Right atrium auricular region (tissue), 2 donors: ENCODE results near the gene FGFR3. TPM values are rescaled to one million over a fixed set of nuclear protein-coding genes. Genes with fewer than 3 reads are reported as not detected.

Experiments used
- DNase-seq: peaks from one replicate; pipeline ENCODE4 v3.0.0-alpha.2; 2019; ENCODE audit warnings: low spot score
- H3K27ac ChIP-seq, 2 donors: fragments of 200-600 bp; sonication (generic); 1 replicate in 1 of 2; 2 replicates in 1 of 2; pipeline ENCODE4 v1.5.1; 2016 to 2019
- H3K27me3 ChIP-seq, 2 donors: fragments of 200-600 bp; sonication (generic); one replicate each; pipeline versions ENCODE4 v1.5.1 to v1.6.0; 2017 to 2019
- H3K36me3 ChIP-seq: fragments of 200-600 bp; sonication (generic); one replicate; pipeline ENCODE4 v1.5.1; 2016
- H3K4me1 ChIP-seq, 2 donors: fragments of 200-600 bp; sonication (generic); one replicate each; pipeline versions ENCODE4 v1.5.1 to v1.6.0; 2017 to 2019
- H3K4me3 ChIP-seq, 2 donors: fragments of 200-600 bp; sonication (generic); 1 replicate in 1 of 2; 2 replicates in 1 of 2; pipeline ENCODE4 v1.5.1; 2017 to 2019; ENCODE audit warnings: mild to moderate bottlenecking in 1 of 2, moderate library complexity in 1 of 2
- H3K9me3 ChIP-seq, 2 donors: fragments of 200-600 bp; sonication (generic); one replicate each; pipeline ENCODE4 v1.5.1; 2019
- total RNA-seq, 2 donors: library from RNA; depleted of rRNA; stranded (reverse); fragments of >200 nt; gene quantifications; one replicate each; pipeline ENCODE4 v1.1.0, GENCODE V29; 2016
- TF ChIP-seq, protein P1 (sequence below), 2 donors: fragments of 200-600 bp; sonication (generic); IDR thresholded peaks; one replicate each; pipeline ENCODE4 v1.5.1; 2019; ENCODE audit warnings: antibody characterized with exemption in 2 of 2

FGFR3 gene
- total RNA-seq, 2 donors from 2014 or later: 2.6 to 15.4 TPM

DNA sequence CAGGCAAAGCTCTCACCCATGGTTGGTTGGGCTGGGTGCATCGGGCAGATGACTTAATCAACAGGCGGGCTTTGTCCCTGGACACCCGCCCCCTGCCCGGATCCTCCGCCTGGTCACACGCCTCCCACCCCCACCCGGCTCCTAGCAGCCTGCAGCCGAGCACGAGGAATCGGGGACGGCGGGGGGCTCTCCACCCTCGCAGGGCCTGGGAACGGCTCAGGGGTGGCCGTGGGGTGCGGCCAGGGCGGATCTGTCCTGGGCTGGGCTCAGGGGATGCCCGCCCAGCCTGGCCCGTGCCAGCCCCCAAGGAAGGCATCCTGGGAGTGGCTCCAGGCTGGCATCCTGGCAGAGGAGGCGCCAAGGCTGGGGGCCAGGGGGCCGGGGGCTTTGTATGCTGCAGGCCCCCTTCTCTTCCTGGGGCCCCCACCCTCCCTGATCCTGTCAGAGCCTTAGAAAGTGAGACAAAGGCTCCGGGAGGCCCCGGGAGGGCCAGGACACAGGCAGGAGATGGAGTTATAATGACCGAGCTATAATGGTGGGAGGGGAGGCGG is 32.5 kb upstream of the FGFR3 start:
- H3K27me3 ChIP-seq: no peaks in the 10 kb centered on the region
- H3K4me3 ChIP-seq: no peak overlapping the region
- H3K36me3 ChIP-seq: no peaks in the 10 kb centered on the region
- no peaks in the 10 kb centered on the region for H3K9me3 ChIP-seq
- TF ChIP-seq, protein P1, sequence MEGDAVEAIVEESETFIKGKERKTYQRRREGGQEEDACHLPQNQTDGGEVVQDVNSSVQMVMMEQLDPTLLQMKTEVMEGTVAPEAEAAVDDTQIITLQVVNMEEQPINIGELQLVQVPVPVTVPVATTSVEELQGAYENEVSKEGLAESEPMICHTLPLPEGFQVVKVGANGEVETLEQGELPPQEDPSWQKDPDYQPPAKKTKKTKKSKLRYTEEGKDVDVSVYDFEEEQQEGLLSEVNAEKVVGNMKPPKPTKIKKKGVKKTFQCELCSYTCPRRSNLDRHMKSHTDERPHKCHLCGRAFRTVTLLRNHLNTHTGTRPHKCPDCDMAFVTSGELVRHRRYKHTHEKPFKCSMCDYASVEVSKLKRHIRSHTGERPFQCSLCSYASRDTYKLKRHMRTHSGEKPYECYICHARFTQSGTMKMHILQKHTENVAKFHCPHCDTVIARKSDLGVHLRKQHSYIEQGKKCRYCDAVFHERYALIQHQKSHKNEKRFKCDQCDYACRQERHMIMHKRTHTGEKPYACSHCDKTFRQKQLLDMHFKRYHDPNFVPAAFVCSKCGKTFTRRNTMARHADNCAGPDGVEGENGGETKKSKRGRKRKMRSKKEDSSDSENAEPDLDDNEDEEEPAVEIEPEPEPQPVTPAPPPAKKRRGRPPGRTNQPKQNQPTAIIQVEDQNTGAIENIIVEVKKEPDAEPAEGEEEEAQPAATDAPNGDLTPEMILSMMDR (IDR thresholded peaks at IDR 0.05): no peak
- H3K4me1 ChIP-seq: peaks cover 0 to 19% of the 10 kb centered on the region in 2 donors
- no peak for DNase-seq
- H3K27ac ChIP-seq: no peak overlapping the region

- Histone ChIP-seq H3K4me1 (peaks cover 0 to 19% of the 10 kb centered on the region in 2 donors), H3K27ac (no peak overlapping the region), H3K9me3 (no peaks in the 10 kb centered on the region), H3K27me3 (no peaks in the 10 kb centered on the region), H3K4me3 (no peak overlapping the region), H3K36me3 (no peaks in the 10 kb centered on the region)
- no peak for DNase-seq
- TF ChIP-seq, protein P1 (IDR thresholded peaks at IDR 0.05): no peak
Measured at GRCh38 chr4:1761130-1761689, 31.9 kb upstream of the FGFR3 start.

DNA sequence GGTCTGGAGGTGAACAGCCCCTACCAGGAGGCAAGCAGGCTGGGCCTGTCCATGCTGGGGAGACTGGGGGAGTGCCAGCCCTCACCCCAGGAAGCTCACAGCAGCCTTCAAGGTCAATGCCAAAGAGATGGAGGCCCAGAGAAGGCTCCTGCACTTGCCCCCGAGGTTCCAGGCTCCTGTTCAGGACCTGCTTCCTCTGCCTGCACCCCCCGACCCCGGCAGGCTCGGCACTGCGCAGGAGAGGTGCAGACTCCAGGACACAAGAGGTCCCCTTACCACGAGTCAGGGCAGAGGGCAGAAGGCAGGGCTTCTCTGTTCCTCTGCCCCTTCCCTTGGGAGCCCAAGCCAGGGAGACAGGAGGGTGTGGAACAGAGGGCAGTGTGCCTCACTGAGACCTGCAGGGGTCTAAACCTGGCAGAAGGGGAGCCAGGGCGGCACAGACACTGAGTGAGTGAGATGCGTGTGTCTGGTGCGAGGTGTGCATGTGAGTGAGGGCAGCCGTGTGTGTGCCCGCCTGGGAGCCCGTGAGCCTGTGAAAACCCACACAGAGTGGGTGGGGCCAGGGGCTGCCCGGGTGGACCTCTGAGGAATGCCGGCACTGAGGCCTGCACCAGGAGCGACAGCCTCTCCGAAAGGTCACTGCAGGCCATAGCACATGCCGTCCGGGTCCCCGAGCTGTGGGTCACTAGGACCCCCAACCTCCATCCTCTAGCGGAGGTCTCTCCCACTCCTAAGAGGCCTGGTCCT is 30.7 kb upstream of the FGFR3 start:
- Histone ChIP-seq H3K27me3 (no peaks in the 10 kb centered on the region), H3K9me3 (no peaks in the 10 kb centered on the region), H3K4me1 (peaks cover 0 to 28% of the 10 kb centered on the region in 2 donors), H3K27ac (no peak overlapping the region), H3K4me3 (no peak overlapping the region), H3K36me3 (no peaks in the 10 kb centered on the region)
- no peak for DNase-seq
- TF ChIP-seq, protein P1 (IDR thresholded peaks at IDR 0.05): no peak

DNA sequence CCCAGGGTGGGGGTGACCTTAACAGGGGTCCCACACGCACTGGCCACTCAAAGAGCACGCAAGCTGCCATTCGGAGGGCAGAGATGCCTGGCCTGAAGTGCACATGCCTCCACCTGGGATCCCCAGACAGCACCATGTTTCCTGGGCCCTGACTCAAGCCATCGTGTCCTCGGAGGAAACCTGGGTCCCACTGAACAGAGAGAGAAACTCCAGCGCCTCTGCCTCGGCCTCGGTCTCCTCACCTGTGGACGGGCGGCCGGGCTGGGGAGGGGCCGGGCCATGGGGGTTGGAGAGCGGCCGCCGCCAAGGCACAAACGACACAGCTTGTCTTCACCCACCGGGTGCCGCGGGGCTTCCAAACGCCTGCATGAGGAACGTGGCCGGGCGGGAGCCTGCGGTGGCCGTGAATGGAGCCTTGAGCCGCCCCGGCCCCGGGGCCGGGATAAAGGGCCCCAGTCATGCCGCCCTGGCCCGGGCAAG is 30.0 kb upstream of the FGFR3 start:
- H3K27ac ChIP-seq: no peak overlapping the region
- no peaks in the 10 kb centered on the region for H3K27me3 ChIP-seq
- no peak for DNase-seq
- peaks cover 0 to 28% of the 10 kb centered on the region in 2 donors for H3K4me1 ChIP-seq
- TF ChIP-seq, protein P1 (IDR thresholded peaks at IDR 0.05): no peak
- no peaks in the 10 kb centered on the region for H3K36me3 ChIP-seq
- H3K4me3 ChIP-seq: peak overlapping the region in 1 of 2 donors; percentile 39
- H3K9me3 ChIP-seq: no peaks in the 10 kb centered on the region

DNA sequence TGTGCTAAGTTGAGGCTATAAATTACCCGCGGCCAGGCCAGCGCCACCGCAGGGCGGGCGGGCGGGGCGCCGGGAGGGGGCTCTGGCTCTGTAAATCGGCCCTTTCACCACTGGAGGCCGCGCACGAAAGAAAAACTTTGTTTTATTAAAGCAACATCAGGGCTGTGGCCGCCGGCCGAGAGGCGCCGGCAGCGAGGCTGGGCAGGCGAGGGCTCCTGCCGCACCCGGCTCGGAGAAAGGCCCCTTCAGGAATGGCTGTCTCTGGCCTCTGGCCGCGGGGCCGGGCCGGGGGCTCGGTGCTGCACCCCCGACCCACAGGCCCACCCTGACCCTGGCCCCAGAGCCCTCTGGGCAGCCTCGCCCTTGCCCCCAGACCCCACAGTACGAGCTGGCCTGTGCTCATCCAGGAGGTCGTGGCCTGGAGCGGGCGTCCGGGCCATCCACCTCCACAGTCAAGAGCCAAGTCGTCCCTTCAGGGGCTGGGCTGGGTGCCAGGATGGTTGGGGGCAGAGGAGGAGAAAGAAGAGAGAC is 29.5 kb upstream of the FGFR3 start:
- no peak overlapping the region for H3K27ac ChIP-seq
- no peak for DNase-seq
- no peaks in the 10 kb centered on the region for H3K36me3 ChIP-seq
- TF ChIP-seq, protein P1 (IDR thresholded peaks at IDR 0.05): peak in 1 of 2 donors; percentile 39
- no peaks in the 10 kb centered on the region for H3K9me3 ChIP-seq
- H3K27me3 ChIP-seq: no peaks in the 10 kb centered on the region
- H3K4me1 ChIP-seq: peaks cover 0 to 28% of the 10 kb centered on the region in 2 donors
- peak overlapping the region in 1 of 2 donors; percentile 39 for H3K4me3 ChIP-seq
